ENCODE data around the gene CYSRT1. TPM values are rescaled to one million over a fixed set of nuclear protein-coding genes. Genes with fewer than 3 reads are reported as not detected.

The CYSRT1 gene
- polyA plus RNA-seq, 1 of the 3 experiments (the other 2 are of a cell fraction), result 2.1 TPM

DNA sequence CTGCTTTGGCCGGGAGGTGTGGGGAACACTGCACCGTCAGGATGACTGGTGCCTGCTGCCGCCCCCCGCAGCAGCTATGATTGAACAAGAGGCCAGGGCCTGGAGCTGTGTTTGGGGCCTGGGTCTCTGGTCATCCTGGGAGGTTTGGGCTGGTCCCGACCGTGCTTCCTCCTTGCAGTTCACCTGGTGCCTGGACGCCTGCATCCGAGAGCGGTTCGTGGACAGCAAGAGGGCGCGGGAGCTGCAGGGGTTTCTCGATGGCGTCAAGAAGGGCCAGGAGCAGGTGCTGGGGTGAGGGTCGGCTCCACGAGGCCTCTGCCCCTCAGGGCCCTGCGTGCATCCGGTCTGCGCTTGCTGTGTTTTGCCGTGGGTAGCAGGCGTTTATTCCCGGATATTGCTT lies 39.1 kb downstream of the CYSRT1 start:
- 97% methylated on average over 16 of the region's 22 CpGs for WGBS (ENCODE audit: low lambda C conversion rate)
- CTCF ChIA-PET, result interaction anchor here (1.3 kb wide), 1 partner anchor 29 kb away, joined by 3 read pairs; no protein-coding TSS in a partner anchor

More for the DNA sequence above, 39.1 kb downstream of the CYSRT1 start:
- TF ChIP-seq, protein P1, sequence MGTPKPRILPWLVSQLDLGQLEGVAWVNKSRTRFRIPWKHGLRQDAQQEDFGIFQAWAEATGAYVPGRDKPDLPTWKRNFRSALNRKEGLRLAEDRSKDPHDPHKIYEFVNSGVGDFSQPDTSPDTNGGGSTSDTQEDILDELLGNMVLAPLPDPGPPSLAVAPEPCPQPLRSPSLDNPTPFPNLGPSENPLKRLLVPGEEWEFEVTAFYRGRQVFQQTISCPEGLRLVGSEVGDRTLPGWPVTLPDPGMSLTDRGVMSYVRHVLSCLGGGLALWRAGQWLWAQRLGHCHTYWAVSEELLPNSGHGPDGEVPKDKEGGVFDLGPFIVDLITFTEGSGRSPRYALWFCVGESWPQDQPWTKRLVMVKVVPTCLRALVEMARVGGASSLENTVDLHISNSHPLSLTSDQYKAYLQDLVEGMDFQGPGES (IDR thresholded peaks at IDR 0.05; ENCODE audit: low read depth, low read length), result no peak
- TF ChIP-seq CTCF (IDR thresholded peaks at IDR 0.05) (no peak), MXI1 (IDR thresholded peaks at IDR 0.05; ENCODE audit: low read depth, low read length) (no peak), GABPA (IDR thresholded peaks at IDR 0.05; ENCODE audit: low read depth) (no peak), TCF12 (IDR thresholded peaks at IDR 0.05) (no peak), ELF1 (IDR thresholded peaks at IDR 0.05) (no peak), TAF1 (IDR thresholded peaks at IDR 0.05; ENCODE audit: borderline replicate concordance, low read depth, low read length) (no peak), NFIC (IDR thresholded peaks at IDR 0.05; ENCODE audit: borderline replicate concordance) (no peak), EZH2phosphoT487 (IDR thresholded peaks at IDR 0.05; ENCODE audit: borderline replicate concordance, low read depth) (no peak), MEF2A (IDR thresholded peaks at IDR 0.05; ENCODE audit: borderline replicate concordance, low read depth) (no peak), NRF1 (IDR thresholded peaks at IDR 0.05; ENCODE audit: low read depth, low read length) (no peak), SMC3 (IDR thresholded peaks at IDR 0.05; ENCODE audit: low read depth, low read length) (no peak), RCOR1 (IDR thresholded peaks at IDR 0.05; ENCODE audit: low read length) (no peak), EP300 (IDR thresholded peaks at IDR 0.05; ENCODE audit: borderline replicate concordance in 1 of 2, low read depth in 1 of 2, low read length in 1 of 2) (no peak), CHD2 (IDR thresholded peaks at IDR 0.05; ENCODE audit: low read length, partially characterized antibody) (no peak), TEAD4 (IDR thresholded peaks at IDR 0.05; ENCODE audit: borderline replicate concordance, insufficient read depth) (no peak), RFX5 (IDR thresholded peaks at IDR 0.05; ENCODE audit: low read length) (no peak), ZBTB33 (IDR thresholded peaks at IDR 0.05; ENCODE audit: borderline replicate concordance, low read depth) (no peak)
- Histone ChIP-seq H3K9me3 (no peaks in the 10 kb centered on the region), H3K4me3 (ENCODE audit: low read depth in 2 of 2, low read length in 1 of 2) (no peak overlapping the region), H4K20me1 (ENCODE audit: insufficient read depth) (no peaks in the 10 kb centered on the region), H3K4me1 (ENCODE audit: control insufficient read depth in 1 of 2, insufficient read depth in 2 of 2, low read depth in 1 of 2, low read length in 1 of 2) (no peaks in the 10 kb centered on the region), H3K9ac (no peak overlapping the region), H3F3A (replicated peaks; ENCODE audit: insufficient read depth) (peaks cover 3% of the 10 kb centered on the region), H3K36me3 (replicated peaks in 1 of 2; ENCODE audit: control insufficient read depth in 1 of 2, insufficient read depth in 2 of 2, low read length in 1 of 2) (peaks cover 16 to 36% of the 10 kb centered on the region in 2 experiments), H3K4me2 (no peak overlapping the region), H2AFZ (ENCODE audit: low read depth) (no peak overlapping the region), H3K9me2 (no peaks in the 10 kb centered on the region), H3K27me3 (ENCODE audit: insufficient read depth) (no peaks in the 10 kb centered on the region), H3K79me2 (ENCODE audit: insufficient read depth) (peaks cover 10% of the 10 kb centered on the region), H3K27ac (ENCODE audit: low read depth in 2 of 2, low read length in 1 of 2) (no peak overlapping the region)
- POLR2A ChIA-PET, result no interaction called here
- no peak for DNase-seq
